Measurements from ENCODE around the gene MYMX. TPM values are rescaled to one million over a fixed set of nuclear protein-coding genes. Genes with fewer than 3 reads are reported as not detected.
A peak's percentile ranks its signal among the peaks of the same experiment; 100 is the strongest.

Gene MYMX
- total RNA-seq, 6 experiments from 2014 or later, result not detected

DNA sequence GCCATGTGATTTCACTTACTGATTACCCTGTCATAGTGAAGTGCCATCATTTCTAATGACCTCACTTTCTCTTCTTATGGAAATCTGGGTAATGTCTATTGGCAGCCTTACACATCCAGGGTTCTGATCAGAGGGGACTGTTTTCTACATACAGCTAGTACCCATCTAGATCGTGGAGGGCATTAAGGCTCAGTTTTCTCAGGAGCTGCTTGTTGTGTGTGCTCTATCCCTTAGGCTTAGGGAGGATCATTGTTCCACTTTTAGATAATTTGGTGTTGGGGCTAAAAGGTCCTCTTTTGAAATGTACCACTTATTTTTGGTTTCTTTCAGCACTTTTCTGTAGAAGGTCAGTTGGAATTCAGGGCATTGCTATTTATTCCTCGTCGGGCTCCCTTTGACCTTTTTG lies 34.0 kb downstream of the MYMX start:
- H3K4me3 ChIP-seq, result no peak overlapping the region
- DNase-seq (no peak), ATAC-seq (no peak)
- intact Hi-C loops (cut with DNase I), result no loop called here
- peaks cover 0 to 40% (median under 1%) of the 10 kb centered on the region in 4 donors for H3K4me1 ChIP-seq
- H3K27me3 ChIP-seq, result no peaks in the 10 kb centered on the region
- no peak for TF ChIP-seq POLR2A (IDR thresholded peaks at IDR 0.05)
- TF ChIP-seq, protein P1, sequence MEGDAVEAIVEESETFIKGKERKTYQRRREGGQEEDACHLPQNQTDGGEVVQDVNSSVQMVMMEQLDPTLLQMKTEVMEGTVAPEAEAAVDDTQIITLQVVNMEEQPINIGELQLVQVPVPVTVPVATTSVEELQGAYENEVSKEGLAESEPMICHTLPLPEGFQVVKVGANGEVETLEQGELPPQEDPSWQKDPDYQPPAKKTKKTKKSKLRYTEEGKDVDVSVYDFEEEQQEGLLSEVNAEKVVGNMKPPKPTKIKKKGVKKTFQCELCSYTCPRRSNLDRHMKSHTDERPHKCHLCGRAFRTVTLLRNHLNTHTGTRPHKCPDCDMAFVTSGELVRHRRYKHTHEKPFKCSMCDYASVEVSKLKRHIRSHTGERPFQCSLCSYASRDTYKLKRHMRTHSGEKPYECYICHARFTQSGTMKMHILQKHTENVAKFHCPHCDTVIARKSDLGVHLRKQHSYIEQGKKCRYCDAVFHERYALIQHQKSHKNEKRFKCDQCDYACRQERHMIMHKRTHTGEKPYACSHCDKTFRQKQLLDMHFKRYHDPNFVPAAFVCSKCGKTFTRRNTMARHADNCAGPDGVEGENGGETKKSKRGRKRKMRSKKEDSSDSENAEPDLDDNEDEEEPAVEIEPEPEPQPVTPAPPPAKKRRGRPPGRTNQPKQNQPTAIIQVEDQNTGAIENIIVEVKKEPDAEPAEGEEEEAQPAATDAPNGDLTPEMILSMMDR (IDR thresholded peaks at IDR 0.05), result no peak
- peak overlapping the region in 2 of 3 donors; percentile 19 to 24 for H3K27ac ChIP-seq
- no peaks in the 10 kb centered on the region for H3K9me3 ChIP-seq
- H3K36me3 ChIP-seq, result peaks cover 14 to 70% (median 49%) of the 10 kb centered on the region in 4 donors
- 54% methylated on average over 2 of the region's 3 CpGs for WGBS (ENCODE audit: insufficient coverage, low coverage, low lambda C conversion rate, missing lambda C conversion rate)

GRCh38 chr6:44251576-44252524 lies 35.1 kb downstream of the MYMX start:
- no peak overlapping the region for H3K4me3 ChIP-seq
- H3K27me3 ChIP-seq, result no peaks in the 10 kb centered on the region
- ATAC-seq (no peak), DNase-seq (peak in 1 of 3 donors; percentile 19)
- TF ChIP-seq POLR2A (IDR thresholded peaks at IDR 0.05), result no peak
- TF ChIP-seq, protein P1 (IDR thresholded peaks at IDR 0.05), result no peak
- intact Hi-C loops (cut with DNase I), result no loop called here
- no peak overlapping the region for H3K27ac ChIP-seq
- 76% methylated on average over 10 of the region's 14 CpGs for WGBS (ENCODE audit: insufficient coverage, low coverage, low lambda C conversion rate, missing lambda C conversion rate)
- no peaks in the 10 kb centered on the region for H3K9me3 ChIP-seq
- peaks cover 0 to 46% (median 0%) of the 10 kb centered on the region in 4 donors for H3K4me1 ChIP-seq
- H3K36me3 ChIP-seq, result peaks cover 14 to 70% (median 49%) of the 10 kb centered on the region in 4 donors

DNA sequence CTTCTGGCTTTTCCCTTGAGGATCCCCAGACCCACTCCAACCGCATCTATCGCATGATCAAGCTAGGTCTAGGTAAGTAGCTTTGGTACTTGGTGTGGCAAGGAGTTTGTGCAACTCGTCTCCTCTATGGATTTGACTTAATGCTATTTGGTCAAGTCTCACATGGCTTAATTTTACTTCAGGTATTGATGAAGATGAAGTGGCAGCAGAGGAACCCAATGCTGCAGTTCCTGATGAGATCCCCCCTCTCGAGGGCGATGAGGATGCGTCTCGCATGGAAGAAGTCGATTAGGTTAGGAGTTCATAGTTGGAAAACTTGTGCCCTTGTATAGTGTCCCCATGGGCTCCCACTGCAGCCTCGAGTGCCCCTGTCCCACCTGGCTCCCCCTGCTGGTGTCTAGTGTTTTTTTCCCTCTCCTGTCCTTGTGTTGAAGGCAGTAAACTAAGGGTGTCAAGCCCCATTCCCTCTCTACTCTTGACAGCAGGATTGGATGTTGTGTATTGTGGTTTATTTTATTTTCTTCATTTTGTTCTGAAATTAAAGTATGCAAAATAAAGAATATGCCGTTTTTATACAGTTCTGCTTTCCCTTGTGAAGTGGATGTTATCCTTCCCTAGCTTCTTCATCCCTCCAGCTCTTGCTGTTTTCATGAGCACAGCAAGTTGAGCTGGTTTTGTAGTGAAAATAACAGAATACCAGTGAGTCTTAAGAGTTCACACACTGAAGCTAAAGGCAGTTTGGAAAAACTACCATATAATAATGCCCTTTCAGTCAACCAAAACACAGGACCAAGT lies 36.8 kb downstream of the MYMX start:
- H3K27me3 ChIP-seq, result no peaks in the 10 kb centered on the region
- peaks cover 14 to 69% (median 49%) of the 10 kb centered on the region in 4 donors for H3K36me3 ChIP-seq
- DNase-seq, result peak in 2 of 3 donors; percentile 32 to 52
- WGBS (ENCODE audit: insufficient coverage, low coverage, low lambda C conversion rate, missing lambda C conversion rate), result 23% methylated on average over 4 of the region's 10 CpGs
- no peak overlapping the region for H3K4me3 ChIP-seq
- ATAC-seq, result peak in 2 of 4 donors; percentile 7 to 17
- intact Hi-C loops (cut with DNase I), result no loop called here
- TF ChIP-seq, protein P1 (IDR thresholded peaks at IDR 0.05), result peak; percentile 33 to 49 (median 42)
- TF ChIP-seq POLR2A (IDR thresholded peaks at IDR 0.05), result no peak
- H3K4me1 ChIP-seq, result peaks cover 0 to 45% (median 0%) of the 10 kb centered on the region in 4 donors
- H3K9me3 ChIP-seq, result no peaks in the 10 kb centered on the region
- no peak overlapping the region for H3K27ac ChIP-seq

- intact Hi-C loops (cut with DNase I), result no loop called here
- Histone ChIP-seq H3K9me3 (no peaks in the 10 kb centered on the region), H3K4me3 (no peak overlapping the region), H3K4me1 (peaks cover 0 to 36% (median 0%) of the 10 kb centered on the region in 4 donors), H3K27ac (no peak overlapping the region), H3K36me3 (peaks cover 13 to 61% (median 42%) of the 10 kb centered on the region in 4 donors), H3K27me3 (no peaks in the 10 kb centered on the region)
- ATAC-seq (no peak), DNase-seq (peak in 1 of 3 donors; percentile 40)
- 71% methylated on average over 10 of the region's 12 CpGs for WGBS (ENCODE audit: insufficient coverage, low coverage, low lambda C conversion rate, missing lambda C conversion rate)
- TF ChIP-seq, protein P1 (IDR thresholded peaks at IDR 0.05), result no peak
- TF ChIP-seq POLR2A (IDR thresholded peaks at IDR 0.05), result no peak
Observed at GRCh38 chr6:44254191-44255104, 37.7 kb downstream of the MYMX start.

Data from right lobe of liver (tissue), 6 donors.